ENCODE data around the gene GRK1. TPM values are rescaled to one million over a fixed set of nuclear protein-coding genes. Genes with fewer than 3 reads are reported as not detected.

GRK1 gene
- total RNA-seq, 2 experiments from 2014 or later, result not detected

- no peaks in the 10 kb centered on the region for H4K20me1 ChIP-seq (ENCODE audit: insufficient read depth, low read length)
- no TSS peak for BruUV-seq (replicated peaks)
- no peak overlapping the region for H3K4me3 ChIP-seq (ENCODE audit: low read depth, low read length, poor library complexity, severe bottlenecking)
- ChIA-PET CTCF (ENCODE audit: unreplicated experiment) (no interaction called here), POLR2A (no interaction called here)
- intact Hi-C loops (cut with micrococcal nuclease; ENCODE audit: unreplicated experiment), result no loop called here
- no peak for TF ChIP-seq CTCF (conservative IDR thresholded peaks at IDR 0.05; ENCODE audit: low read length)
- TF ChIP-seq EZH2phosphoT487 (IDR thresholded peaks at IDR 0.05; ENCODE audit: borderline replicate concordance, low read depth, low read length), result no peak
- no peak for DNase-seq (ENCODE audit: low spot score)
- H3K36me3 ChIP-seq (ENCODE audit: insufficient read depth, low read length), result no peaks in the 10 kb centered on the region
- H3K79me2 ChIP-seq (ENCODE audit: insufficient read depth, low read depth, low read length), result no peaks in the 10 kb centered on the region
- no peak overlapping the region for H3K4me2 ChIP-seq (ENCODE audit: low read length)
- no peaks in the 10 kb centered on the region for H3K9me2 ChIP-seq (ENCODE audit: insufficient read depth, low read length)
- H3K4me1 ChIP-seq (ENCODE audit: insufficient read depth, low read length, poor library complexity, severe bottlenecking), result no peaks in the 10 kb centered on the region
- no peak overlapping the region for H3K27ac ChIP-seq (ENCODE audit: low read depth, low read length, poor library complexity, severe bottlenecking)
- no peaks in the 10 kb centered on the region for H3K9me3 ChIP-seq (ENCODE audit: low read length)
- H2AFZ ChIP-seq (ENCODE audit: low read length), result no peak overlapping the region
These were observed 13.5 kb upstream of the GRK1 start for GRCh38 chr13:113653264-113654174.

- no peak for DNase-seq (ENCODE audit: low spot score)
- Histone ChIP-seq H3K79me2 (ENCODE audit: insufficient read depth, low read depth, low read length) (no peaks in the 10 kb centered on the region), H3K9me2 (ENCODE audit: insufficient read depth, low read length) (no peaks in the 10 kb centered on the region), H3K27ac (ENCODE audit: low read depth, low read length, poor library complexity, severe bottlenecking) (no peak overlapping the region), H4K20me1 (ENCODE audit: insufficient read depth, low read length) (no peaks in the 10 kb centered on the region), H3K36me3 (ENCODE audit: insufficient read depth, low read length) (no peaks in the 10 kb centered on the region), H3K9me3 (ENCODE audit: low read length) (no peaks in the 10 kb centered on the region), H2AFZ (ENCODE audit: low read length) (no peak overlapping the region), H3K4me3 (ENCODE audit: low read depth, low read length, poor library complexity, severe bottlenecking) (no peak overlapping the region), H3K4me2 (ENCODE audit: low read length) (no peak overlapping the region), H3K4me1 (ENCODE audit: insufficient read depth, low read length, poor library complexity, severe bottlenecking) (no peaks in the 10 kb centered on the region)
- no peak for TF ChIP-seq CTCF (conservative IDR thresholded peaks at IDR 0.05; ENCODE audit: low read length)
- no peak for TF ChIP-seq EZH2phosphoT487 (IDR thresholded peaks at IDR 0.05; ENCODE audit: borderline replicate concordance, low read depth, low read length)
- BruUV-seq (replicated peaks), result no TSS peak
- intact Hi-C loops (cut with micrococcal nuclease; ENCODE audit: unreplicated experiment), result no loop called here
- POLR2A ChIA-PET, result no interaction called here
- CTCF ChIA-PET (ENCODE audit: unreplicated experiment), result no interaction called here
These were observed 12.9 kb upstream of the GRK1 start for GRCh38 chr13:113654175-113654560.
